ENCODE results near the gene TWSG1. TPM values are rescaled to one million over a fixed set of nuclear protein-coding genes. Genes with fewer than 3 reads are reported as not detected.
A peak's percentile ranks its signal among the peaks of the same experiment; 100 is the strongest.
"Not testable (repeated sequence)": the region's sequence is repeated elsewhere in the genome, so short reads cannot be mapped to it uniquely, and the experiment has no call there.

Gene TWSG1
- total RNA-seq, 1 donor from 2014 or later = 22.9 TPM

GRCh38 chr18:9362869-9363268 is 28.3 kb downstream of the TWSG1 start:
- H3K4me3 ChIP-seq (ENCODE audit: low read depth, low read length) = no peak overlapping the region

GRCh38 chr18:9364242-9364641 is 29.7 kb downstream of the TWSG1 start:
- TF ChIP-seq CTCF (IDR thresholded peaks at IDR 0.05; ENCODE audit: insufficient read depth, low read length, poor library complexity, severe bottlenecking) = no peak
- no peak for DNase-seq (ENCODE audit: low read depth)
- Histone ChIP-seq H3K27me3 (ENCODE audit: control insufficient read depth, insufficient read depth, low read length) (no peaks in the 10 kb centered on the region), H3K36me3 (ENCODE audit: control insufficient read depth, insufficient read depth, low read length) (no peaks in the 10 kb centered on the region), H3K4me3 (ENCODE audit: low read depth, low read length) (no peak overlapping the region)

More at GRCh38 chr18:9362869-9363268, 28.3 kb downstream of the TWSG1 start:
- no peaks in the 10 kb centered on the region for H3K36me3 ChIP-seq (ENCODE audit: control insufficient read depth, insufficient read depth, low read length)
- no peaks in the 10 kb centered on the region for H3K27me3 ChIP-seq (ENCODE audit: control insufficient read depth, insufficient read depth, low read length)
- DNase-seq (ENCODE audit: low read depth) = no peak
- no peak for TF ChIP-seq CTCF (IDR thresholded peaks at IDR 0.05; ENCODE audit: insufficient read depth, low read length, poor library complexity, severe bottlenecking)

GRCh38 chr18:9365406-9365805 is 30.8 kb downstream of the TWSG1 start:
- Histone ChIP-seq H3K27me3 (ENCODE audit: control insufficient read depth, insufficient read depth, low read length) (no peaks in the 10 kb centered on the region), H3K36me3 (ENCODE audit: control insufficient read depth, insufficient read depth, low read length) (no peaks in the 10 kb centered on the region), H3K4me3 (ENCODE audit: low read depth, low read length) (no peak overlapping the region)
- TF ChIP-seq CTCF (IDR thresholded peaks at IDR 0.05; ENCODE audit: insufficient read depth, low read length, poor library complexity, severe bottlenecking) = no peak
- DNase-seq (ENCODE audit: low read depth) = no peak

GRCh38 chr18:9366126-9366714 is 31.6 kb downstream of the TWSG1 start:
- no peak for DNase-seq (ENCODE audit: low read depth)
- Histone ChIP-seq H3K4me3 (ENCODE audit: low read depth, low read length) (no peak overlapping the region), H3K36me3 (ENCODE audit: control insufficient read depth, insufficient read depth, low read length) (no peaks in the 10 kb centered on the region), H3K27me3 (ENCODE audit: control insufficient read depth, insufficient read depth, low read length) (no peaks in the 10 kb centered on the region)
- TF ChIP-seq CTCF (IDR thresholded peaks at IDR 0.05; ENCODE audit: insufficient read depth, low read length, poor library complexity, severe bottlenecking) = peak; percentile 49

- not testable (repeated sequence) for H3K36me3 ChIP-seq (ENCODE audit: control insufficient read depth, insufficient read depth, low read length); DNase-seq (ENCODE audit: low read depth); H3K4me3 ChIP-seq (ENCODE audit: low read depth, low read length); H3K27me3 ChIP-seq (ENCODE audit: control insufficient read depth, insufficient read depth, low read length)
These were observed 38.7 kb downstream of the TWSG1 start for GRCh38 chr18:9373254-9373653.

- no peak for TF ChIP-seq CTCF (IDR thresholded peaks at IDR 0.05; ENCODE audit: insufficient read depth, low read length, poor library complexity, severe bottlenecking)
- H3K4me3 ChIP-seq (ENCODE audit: low read depth, low read length) = no peak overlapping the region
- DNase-seq (ENCODE audit: low read depth) = no peak
These were observed 44.5 kb downstream of the TWSG1 start for GRCh38 chr18:9379118-9379517.

More at GRCh38 chr18:9379118-9379517, 44.5 kb downstream of the TWSG1 start:
- Histone ChIP-seq H3K36me3 (ENCODE audit: control insufficient read depth, insufficient read depth, low read length) (no peaks in the 10 kb centered on the region), H3K27me3 (ENCODE audit: control insufficient read depth, insufficient read depth, low read length) (no peaks in the 10 kb centered on the region)

All from kidney epithelial cell (primary cell).